ENCODE results near the gene ATXN2.
"Not testable (repeated sequence)": the region's sequence is repeated elsewhere in the genome, so short reads cannot be mapped to it uniquely, and the experiment has no call there.

The ATXN2 gene

GRCh38 chr12:111413442-111414086, 185.6 kb downstream of the ATXN2 start:
- no peak for DNase-seq

GRCh38 chr12:111412830-111413441, 186.2 kb downstream of the ATXN2 start:
- no peak for DNase-seq

- DNase-seq, result peak; percentile 24
Measured at GRCh38 chr12:111412007-111412829, 186.9 kb downstream of the ATXN2 start.

GRCh38 chr12:111411185-111411764, 187.8 kb downstream of the ATXN2 start:
- DNase-seq, result no peak

GRCh38 chr12:111410431-111411184, 188.5 kb downstream of the ATXN2 start:
- no peak for DNase-seq

- DNase-seq, result no peak
Measured at GRCh38 chr12:111409780-111410430, 189.2 kb downstream of the ATXN2 start.

- DNase-seq, result no peak
Measured at GRCh38 chr12:111409403-111409779, 189.7 kb downstream of the ATXN2 start.

- no peak for DNase-seq
Measured at GRCh38 chr12:111408686-111409402, 190.3 kb downstream of the ATXN2 start.

GRCh38 chr12:111408116-111408440, 191.0 kb downstream of the ATXN2 start:
- no peak for DNase-seq

GRCh38 chr12:111407377-111408115, 191.6 kb downstream of the ATXN2 start:
- DNase-seq, result no peak

GRCh38 chr12:111406474-111407376, 192.4 kb downstream of the ATXN2 start:
- no peak for DNase-seq

- DNase-seq, result peak; percentile 30
Measured at GRCh38 chr12:111405859-111406473, 193.1 kb downstream of the ATXN2 start, which contains the start of gene SH2B3. Gene SH2B3, plus strand, starts transcription at chr12:111405923. Its CDS starts 12,223 bp downstream, at chr12:111418146.

- peak; percentile 76 for DNase-seq
Measured at GRCh38 chr12:111405149-111405858, 193.8 kb downstream of the ATXN2 start.

- DNase-seq, result no peak
Measured at GRCh38 chr12:111404362-111405148, 194.6 kb downstream of the ATXN2 start.

GRCh38 chr12:111402490-111402824, 196.7 kb downstream of the ATXN2 start:
- DNase-seq, result not testable (repeated sequence)

Measured in NCI-H1092 treated with DMSO at 0.1 percent for 48 hours (cell line).